Adrenal gland (tissue), 5 donors: ENCODE data around the gene NDUFAF3.

Experiments used
- POLR2A ChIP-seq, 2 donors: fragments of 450-650 bp; IDR thresholded peaks; one replicate each; pipeline ENCODE4 v1.6.1; 2017; ENCODE audit warnings: antibody characterized with exemption in 2 of 2, mild to moderate bottlenecking in 2 of 2, moderate library complexity in 1 of 2
- TF ChIP-seq, protein P1 (sequence below), 6 experiments: fragments of 450-650 bp in 4 of 6; fragments of 200-600 bp in 2 of 6; sonication (generic) in 1 of 6; IDR thresholded peaks; 1 replicate in 5 of 6; 2 replicates in 1 of 6; pipeline versions ENCODE4 v1.5.1 to v1.8.0; 2016 to 2021; ENCODE audit warnings: antibody characterized with exemption in 6 of 6, mild to moderate bottlenecking in 2 of 6, moderate library complexity in 1 of 6
- donor health status: DM: no; HTN: no; CAD: no.

DNA sequence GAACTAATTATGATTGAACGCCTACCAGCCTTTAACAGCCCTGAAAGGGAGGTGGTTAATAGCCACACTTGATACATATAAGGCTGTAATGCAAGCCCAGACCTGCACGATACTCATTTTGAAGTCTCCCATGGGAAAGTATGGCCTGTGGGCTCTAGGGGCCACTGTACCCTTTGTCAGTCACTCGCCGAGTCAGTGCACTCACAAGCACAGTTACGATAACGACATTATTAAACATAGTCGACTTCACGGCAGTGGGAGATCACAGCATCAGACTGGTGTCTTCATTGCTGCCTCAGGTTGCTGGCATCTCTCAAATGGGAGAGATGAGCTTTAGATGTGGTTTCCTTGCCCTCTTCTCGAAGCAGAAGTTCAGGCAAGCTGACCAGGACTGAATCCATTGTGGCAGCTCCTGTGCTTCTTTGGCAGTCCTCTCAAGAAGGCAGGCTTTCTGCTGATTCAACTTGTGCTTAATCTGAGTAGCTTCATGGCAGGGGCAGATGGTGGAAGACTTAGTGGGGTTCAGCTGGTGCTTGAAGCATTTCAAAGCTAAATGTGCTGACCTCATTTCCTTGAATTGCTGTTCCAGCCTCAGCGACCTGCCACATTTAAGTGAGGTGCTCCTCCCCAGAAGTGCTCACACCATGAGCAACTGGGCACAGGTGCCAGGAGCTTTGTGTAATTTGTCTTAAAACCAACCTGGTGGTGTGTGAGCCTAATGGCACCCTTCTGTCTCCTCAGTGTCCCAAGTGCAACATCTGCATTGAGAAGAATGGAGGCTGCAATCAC lies 47.7 kb upstream of the NDUFAF3 start:
- TF ChIP-seq, protein P1, sequence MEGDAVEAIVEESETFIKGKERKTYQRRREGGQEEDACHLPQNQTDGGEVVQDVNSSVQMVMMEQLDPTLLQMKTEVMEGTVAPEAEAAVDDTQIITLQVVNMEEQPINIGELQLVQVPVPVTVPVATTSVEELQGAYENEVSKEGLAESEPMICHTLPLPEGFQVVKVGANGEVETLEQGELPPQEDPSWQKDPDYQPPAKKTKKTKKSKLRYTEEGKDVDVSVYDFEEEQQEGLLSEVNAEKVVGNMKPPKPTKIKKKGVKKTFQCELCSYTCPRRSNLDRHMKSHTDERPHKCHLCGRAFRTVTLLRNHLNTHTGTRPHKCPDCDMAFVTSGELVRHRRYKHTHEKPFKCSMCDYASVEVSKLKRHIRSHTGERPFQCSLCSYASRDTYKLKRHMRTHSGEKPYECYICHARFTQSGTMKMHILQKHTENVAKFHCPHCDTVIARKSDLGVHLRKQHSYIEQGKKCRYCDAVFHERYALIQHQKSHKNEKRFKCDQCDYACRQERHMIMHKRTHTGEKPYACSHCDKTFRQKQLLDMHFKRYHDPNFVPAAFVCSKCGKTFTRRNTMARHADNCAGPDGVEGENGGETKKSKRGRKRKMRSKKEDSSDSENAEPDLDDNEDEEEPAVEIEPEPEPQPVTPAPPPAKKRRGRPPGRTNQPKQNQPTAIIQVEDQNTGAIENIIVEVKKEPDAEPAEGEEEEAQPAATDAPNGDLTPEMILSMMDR (IDR thresholded peaks at IDR 0.05): no peak
- no peak for TF ChIP-seq POLR2A (IDR thresholded peaks at IDR 0.05)
